ENCODE results near the gene ZNF224.

DNA sequence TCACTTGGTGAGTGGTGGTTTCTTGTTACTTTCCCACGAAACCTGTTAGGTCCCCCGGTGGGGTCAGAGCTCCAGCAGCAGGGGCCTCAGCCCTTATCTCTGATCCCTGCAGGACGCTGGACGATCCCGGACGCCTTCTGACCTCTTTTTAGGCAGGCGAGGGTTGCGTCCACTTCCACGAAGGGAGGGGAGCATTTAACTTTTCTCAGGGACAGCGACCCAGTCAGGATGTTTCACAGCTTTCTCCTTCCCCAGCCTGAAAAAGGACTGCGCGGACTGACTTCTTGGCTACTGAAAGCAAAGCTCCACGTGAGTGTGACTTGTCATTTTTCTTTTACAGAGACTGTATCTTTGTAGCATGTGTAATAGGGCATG is 47.9 kb downstream of the ZNF224 start:
- TF ChIP-seq, protein P1, sequence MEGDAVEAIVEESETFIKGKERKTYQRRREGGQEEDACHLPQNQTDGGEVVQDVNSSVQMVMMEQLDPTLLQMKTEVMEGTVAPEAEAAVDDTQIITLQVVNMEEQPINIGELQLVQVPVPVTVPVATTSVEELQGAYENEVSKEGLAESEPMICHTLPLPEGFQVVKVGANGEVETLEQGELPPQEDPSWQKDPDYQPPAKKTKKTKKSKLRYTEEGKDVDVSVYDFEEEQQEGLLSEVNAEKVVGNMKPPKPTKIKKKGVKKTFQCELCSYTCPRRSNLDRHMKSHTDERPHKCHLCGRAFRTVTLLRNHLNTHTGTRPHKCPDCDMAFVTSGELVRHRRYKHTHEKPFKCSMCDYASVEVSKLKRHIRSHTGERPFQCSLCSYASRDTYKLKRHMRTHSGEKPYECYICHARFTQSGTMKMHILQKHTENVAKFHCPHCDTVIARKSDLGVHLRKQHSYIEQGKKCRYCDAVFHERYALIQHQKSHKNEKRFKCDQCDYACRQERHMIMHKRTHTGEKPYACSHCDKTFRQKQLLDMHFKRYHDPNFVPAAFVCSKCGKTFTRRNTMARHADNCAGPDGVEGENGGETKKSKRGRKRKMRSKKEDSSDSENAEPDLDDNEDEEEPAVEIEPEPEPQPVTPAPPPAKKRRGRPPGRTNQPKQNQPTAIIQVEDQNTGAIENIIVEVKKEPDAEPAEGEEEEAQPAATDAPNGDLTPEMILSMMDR (IDR thresholded peaks at IDR 0.05), result no peak
- no peak for TF ChIP-seq POLR2A (IDR thresholded peaks at IDR 0.05)

Measured in vagina (tissue), 2 donors.